SK-N-SH (cell line): ENCODE measurements around the gene FAM181A. TPM values are rescaled to one million over a fixed set of nuclear protein-coding genes. Genes with fewer than 3 reads are reported as not detected.

Experiments used
- CTCF ChIA-PET: fragments of 300-600, 350-600 bp; formaldehyde crosslinking; extraction: SDS; loops from one replicate; lab custom pipeline; 2021; lab: Yijun Ruan, JAX
- POLR2A ChIA-PET: fragments of 350-600 bp; sonication (Branson Sonifier 250); formaldehyde crosslinking; extraction: SDS; loops from one replicate; lab custom pipeline; 2020; ENCODE audit warnings: antibody characterized with exemption, inconsistent platforms; lab: Yijun Ruan, JAX
- DNase-seq: peaks from one replicate; pipeline ENCODE4 v3.0.0; 2012
- H2AFZ ChIP-seq: fragments of 200-600 bp; sonication (generic); 2 replicates; pipeline ENCODE4 v1.8.1; 2016; ENCODE audit warnings: antibody characterized with exemption, mild to moderate bottlenecking, low read depth
- H3F3A ChIP-seq: fragments of 200-600 bp; sonication (generic); replicated peaks from 2 replicates; pipeline ENCODE3; 2016; ENCODE audit warnings: antibody characterized with exemption, mild to moderate bottlenecking; ENCODE audit not compliant: insufficient read depth
- H3K27ac ChIP-seq, 2 experiments: fragments of 200-500 bp in 1 of 2; fragments of 200-600 bp in 1 of 2; sonication (Bioruptor generic) in 1 of 2; sonication (generic), shearing (Covaris generic) in 1 of 2; 2 replicates each; pipeline versions ENCODE4 v1.5.1 to v1.6.1; 2014 to 2016; ENCODE audit warnings: low read depth in 2 of 2, inconsistent platforms in 1 of 2, low read length in 1 of 2, mild to moderate bottlenecking in 1 of 2, mixed read lengths in 1 of 2
- H3K27me3 ChIP-seq: fragments of 200-600 bp; sonication (generic), shearing (Covaris generic); 2 replicates; pipeline ENCODE4 v1.6.1; 2016; ENCODE audit warnings: mixed run types; ENCODE audit not compliant: insufficient read depth
- H3K36me3 ChIP-seq, 2 experiments: fragments of 200-500 bp in 1 of 2; fragments of 200-600 bp in 1 of 2; sonication (Bioruptor generic) in 1 of 2; sonication (generic) in 1 of 2; replicated peaks in 1 of 2; 2 replicates each; pipeline versions ENCODE3 to v1.5.1; 2014 to 2016; ENCODE audit warnings: low read length in 1 of 2, mild to moderate bottlenecking in 1 of 2; ENCODE audit not compliant: insufficient read depth in 2 of 2, control insufficient read depth in 1 of 2
- H3K4me1 ChIP-seq, 2 experiments: fragments of 200-500 bp in 1 of 2; fragments of 200-600 bp in 1 of 2; sonication (Bioruptor generic) in 1 of 2; sonication (generic), shearing (Covaris generic) in 1 of 2; 2 replicates each; pipeline versions ENCODE4 v1.5.1 to v1.6.1; 2014 to 2016; ENCODE audit warnings: low read depth in 1 of 2, low read length in 1 of 2, mixed run types in 1 of 2; ENCODE audit not compliant: insufficient read depth in 2 of 2, control insufficient read depth in 1 of 2
- H3K4me2 ChIP-seq: fragments of 200-600 bp; sonication (generic), shearing (Covaris generic); 2 replicates; pipeline ENCODE4 v1.6.1; 2017; ENCODE audit warnings: mixed run types
- H3K4me3 ChIP-seq, 2 experiments: fragments of 200-500 bp in 1 of 2; fragments of 200-600 bp in 1 of 2; sonication (Bioruptor generic) in 1 of 2; sonication (generic), shearing (Covaris generic) in 1 of 2; 2 replicates each; pipeline versions ENCODE4 v1.5.1 to v1.8.1; 2014 to 2016; ENCODE audit warnings: low read depth in 2 of 2, inconsistent platforms in 1 of 2, low read length in 1 of 2, mild to moderate bottlenecking in 1 of 2, mixed read lengths in 1 of 2, moderate library complexity in 1 of 2
- H3K79me2 ChIP-seq: fragments of 200-600 bp; sonication (generic); 2 replicates; pipeline ENCODE4 v1.8.1; 2017; ENCODE audit warnings: mild to moderate bottlenecking; ENCODE audit not compliant: insufficient read depth
- H3K9ac ChIP-seq: fragments of 200-600 bp; sonication (generic); 2 replicates; pipeline ENCODE4 v1.6.1; 2017; ENCODE audit warnings: mixed run types
- H3K9me2 ChIP-seq: fragments of 200-600 bp; sonication (generic); 2 replicates; pipeline ENCODE4 v1.6.1; 2017; ENCODE audit warnings: mixed run types
- H3K9me3 ChIP-seq: fragments of 200-600 bp; sonication (generic); 2 replicates; pipeline ENCODE4 v1.6.1; 2017; ENCODE audit warnings: mixed run types, mild to moderate bottlenecking, moderate library complexity
- H4K20me1 ChIP-seq: fragments of 200-600 bp; sonication (generic); 2 replicates; pipeline ENCODE4 v1.6.1; 2017; ENCODE audit warnings: mild to moderate bottlenecking, mixed run types; ENCODE audit not compliant: insufficient read depth
- CTCF ChIP-seq: fragments of 200-600 bp; sonication (generic); IDR thresholded peaks from 2 replicates; pipeline ENCODE4 v1.6.1; 2017; ENCODE audit warnings: antibody characterized with exemption, mild to moderate bottlenecking, moderate library complexity
- ELF1 ChIP-seq: IDR thresholded peaks from 2 replicates; pipeline ENCODE4 v1.4.0; 2012
- EP300 ChIP-seq, 2 experiments: IDR thresholded peaks; 2 replicates each; pipeline versions ENCODE4 v1.4.0 to v1.6.1; 2012; ENCODE audit warnings: borderline replicate concordance in 1 of 2, low read depth in 1 of 2, low read length in 1 of 2
- FOXJ3 ChIP-seq: sonication (generic); formaldehyde crosslinking; IDR thresholded peaks from 2 replicates; pipeline ENCODE4 v1.5.1; 2020; ENCODE audit warnings: mild to moderate bottlenecking, missing genetic modification reagents
- FOXM1 ChIP-seq: IDR thresholded peaks from 2 replicates; pipeline ENCODE4 v1.4.0; 2012; ENCODE audit warnings: low read depth, mild to moderate bottlenecking
- GABPA ChIP-seq: IDR thresholded peaks from 2 replicates; pipeline ENCODE4 v1.4.0; 2012; ENCODE audit warnings: low read depth, mild to moderate bottlenecking
- GATA2 ChIP-seq: sonication (generic); formaldehyde crosslinking; IDR thresholded peaks from 2 replicates; pipeline ENCODE4 v1.5.0; 2020; ENCODE audit warnings: mild to moderate bottlenecking, missing genetic modification reagents
- JUND ChIP-seq: IDR thresholded peaks from 2 replicates; pipeline ENCODE4 v1.4.0; 2012
- MXI1 ChIP-seq: IDR thresholded peaks from 2 replicates; pipeline ENCODE4 v1.6.1; 2012; ENCODE audit warnings: mild to moderate bottlenecking, low read depth, low read length, improper control_type of control experiment
- NFIC ChIP-seq: IDR thresholded peaks from 2 replicates; pipeline ENCODE4 v1.4.0; 2012; ENCODE audit warnings: borderline replicate concordance
- NRF1 ChIP-seq: IDR thresholded peaks from 2 replicates; pipeline ENCODE4 v1.6.1; 2012; ENCODE audit warnings: low read depth, mild to moderate bottlenecking, low read length
- PBX3 ChIP-seq: IDR thresholded peaks from 2 replicates; pipeline ENCODE4; 2012
- RAD21 ChIP-seq: IDR thresholded peaks from 2 replicates; pipeline ENCODE4 v1.6.1; 2012; ENCODE audit warnings: mild to moderate bottlenecking, low read length
- RCOR1 ChIP-seq: fragments of 150-350 bp; IDR thresholded peaks from 2 replicates; pipeline ENCODE4 v1.6.1; 2017; ENCODE audit warnings: antibody characterized with exemption, low read length
- REST ChIP-seq: IDR thresholded peaks from 2 replicates; pipeline ENCODE4 v1.6.1; 2012; ENCODE audit warnings: mild to moderate bottlenecking, low read depth, low read length, moderate library complexity
- RFX5 ChIP-seq: IDR thresholded peaks from 2 replicates; pipeline ENCODE4 v1.6.1; 2012; ENCODE audit warnings: mild to moderate bottlenecking, improper control_type of control experiment, low read length
- SMC3 ChIP-seq: IDR thresholded peaks from 2 replicates; pipeline ENCODE4 v1.6.1; 2012; ENCODE audit warnings: low read depth, low read length, improper control_type of control experiment
- TEAD4 ChIP-seq: IDR thresholded peaks from 2 replicates; pipeline ENCODE4 v1.4.0; 2012; ENCODE audit warnings: mild to moderate bottlenecking, borderline replicate concordance; ENCODE audit not compliant: insufficient read depth
- WGBS: methylation state at CpG from one replicate; pipeline ENCODE4 v1.1.6; 2017; ENCODE audit warnings: low lambda C conversion rate; 5-methylcytosine and 5-hydroxymethylcytosine counted together
- polyA plus RNA-seq, 3 experiments: library from polyadenylated mRNA; depleted of rRNA; stranded (reverse); fragments of >200 nt; gene quantifications; 2 replicates each; pipeline ENCODE4 v1.2.3, GENCODE V29; 2012

The FAM181A gene
- polyA plus RNA-seq, 1 of the 3 experiments (the other 2 are of a cell fraction) = not detected

GRCh38 chr14:93932642-93933041, 5.5 kb downstream of the FAM181A start:
- no peak overlapping the region for H3K27ac ChIP-seq
- H3K79me2 ChIP-seq = no peaks in the 10 kb centered on the region
- ChIA-PET CTCF (interaction anchor here (1.0 to 7.8 kb wide), 2 partner anchors 25 to 278 kb away, joined by 5 to 75 read pairs; no protein-coding TSS in a partner anchor), POLR2A (no interaction called here)
- no peak for DNase-seq
- H3K27me3 ChIP-seq = peaks cover 25% of the 10 kb centered on the region; the same call in 1 of the 2 replicates
- no peak overlapping the region for H2AFZ ChIP-seq
- H3K9me2 ChIP-seq = no peaks in the 10 kb centered on the region
- H3K4me2 ChIP-seq = no peak overlapping the region
- no peak for TF ChIP-seq GATA2 (CRISPR knock-in tag)
- TF ChIP-seq RAD21 = no peak
- TF ChIP-seq NFIC = no peak
- no peak for TF ChIP-seq RFX5
- no peak for TF ChIP-seq REST
- no peaks in the 10 kb centered on the region for H4K20me1 ChIP-seq
- WGBS = 33% methylated on average over 2 of the region's 4 CpGs
- H3K4me3 ChIP-seq = no peak overlapping the region
- H3K36me3 ChIP-seq = no peaks in the 10 kb centered on the region
- no peak overlapping the region for H3K9ac ChIP-seq
- no peaks in the 10 kb centered on the region for H3F3A ChIP-seq
- H3K9me3 ChIP-seq = no peaks in the 10 kb centered on the region
- no peaks in the 10 kb centered on the region for H3K4me1 ChIP-seq

GRCh38 chr14:93935213-93935612, 8.1 kb downstream of the FAM181A start:
- H3K4me1 ChIP-seq = peaks cover 0 to 4% of the 10 kb centered on the region in 2 experiments; a peak in 1 of 4 replicates
- no peak overlapping the region for H3K27ac ChIP-seq
- no peak overlapping the region for H3K4me2 ChIP-seq
- H3K4me3 ChIP-seq = no peak overlapping the region
- DNase-seq = no peak
- no peaks in the 10 kb centered on the region for H3F3A ChIP-seq
- no peaks in the 10 kb centered on the region for H4K20me1 ChIP-seq
- H3K79me2 ChIP-seq = no peaks in the 10 kb centered on the region
- H3K9me3 ChIP-seq = no peaks in the 10 kb centered on the region
- ChIA-PET CTCF (interaction anchor here (0.7 to 7.8 kb wide), 24 partner anchors 8 to 294 kb away, joined by 3 to 219 read pairs (median 5); partner anchors contain the start of genes CCDC197 and FAM181A), POLR2A (interaction anchor here (0.6 kb wide), 1 partner anchor 341 kb away, joined by 3 read pairs; no protein-coding TSS in a partner anchor)
- H3K36me3 ChIP-seq = no peaks in the 10 kb centered on the region
- no peaks in the 10 kb centered on the region for H3K9me2 ChIP-seq
- no peak overlapping the region for H3K9ac ChIP-seq
- no peak overlapping the region for H2AFZ ChIP-seq
- H3K27me3 ChIP-seq = peaks cover 41% of the 10 kb centered on the region
- 42% methylated on average over 8 of the region's 8 CpGs for WGBS
- no peak for TF ChIP-seq TEAD4
- no peak for TF ChIP-seq EP300 (IDR thresholded peaks at IDR 0.05; ENCODE audit: borderline replicate concordance in 1 of 2, low read depth in 1 of 2, low read length in 1 of 2)
- no peak for TF ChIP-seq FOXM1
- no peak for TF ChIP-seq FOXJ3
- no peak for TF ChIP-seq JUND
- no peak for TF ChIP-seq GABPA
- no peak for TF ChIP-seq RAD21
- TF ChIP-seq NRF1 = no peak
- no peak for TF ChIP-seq RFX5
- no peak for TF ChIP-seq PBX3
- TF ChIP-seq ELF1 = no peak
- no peak for TF ChIP-seq MXI1
- no peak for TF ChIP-seq REST
- TF ChIP-seq SMC3 = no peak
- no peak for TF ChIP-seq GATA2 (CRISPR knock-in tag)
- no peak for TF ChIP-seq RCOR1
- no peak for TF ChIP-seq CTCF
